Motor neuron (in vitro differentiated cells): Measurements from ENCODE around the gene SELENOH. TPM values are rescaled to one million over a fixed set of nuclear protein-coding genes. Genes with fewer than 3 reads are reported as not detected.

ENCODE experiments used
- ATAC-seq, 8 experiments: fragments of 200-7000 bp; cut with Tn5 transposase; replicated peaks in 6 of 8; 2 replicates each; pipeline ENCODE4 v1.8.0; 2021; ENCODE audit warnings: mild to moderate bottlenecking in 8 of 8, moderate library complexity in 8 of 8
- H3K27ac ChIP-seq, 2 donors: fragments of 250-450 bp; sonication (Bioruptor Pico); 2 replicates each; pipeline ENCODE4 v1.9.0; 2021; ENCODE audit warnings: antibody characterized with exemption in 2 of 2, mild to moderate bottlenecking in 2 of 2, moderate library complexity in 1 of 2
- H3K4me1 ChIP-seq, 2 donors: fragments of 250-450 bp; sonication (Bioruptor Pico); replicated peaks in 1 of 2; 2 replicates each; pipeline ENCODE4 v1.6.1; 2021; ENCODE audit warnings: antibody characterized with exemption in 2 of 2, mild to moderate bottlenecking in 2 of 2, moderate library complexity in 1 of 2
- H3K4me3 ChIP-seq, 5 donors: fragments of 250-450 bp; sonication (Bioruptor Pico); 2 replicates each; pipeline ENCODE4 v1.9.0; 2021; ENCODE audit warnings: antibody characterized with exemption in 5 of 5, mild to moderate bottlenecking in 5 of 5, moderate library complexity in 4 of 5
- WGBS, 10 experiments: fragments of 450-650 bp; shearing (Covaris generic); methylation state at CpG; one replicate each; pipeline ENCODE4 v1.0.0; 2022; 5-methylcytosine and 5-hydroxymethylcytosine counted together
- in situ Hi-C, 9 experiments: fragments of 400-800 bp; cut with MboI; loops; one replicate each; pipeline ENCODE4 v1.15.0; 2021; ENCODE audit warnings: low sequenced_read_pairs in 9 of 9, low pct_unique_long_range_greater_than_20kb in 2 of 9; ENCODE audit not compliant: unreplicated experiment in 9 of 9
- total RNA-seq, 8 experiments: library from RNA; unstranded; fragments of 300-600 nt; gene quantifications; 2 replicates each; pipeline versions ENCODE4 v1.2.3 to v1.2.4, GENCODE V29; 2022

Gene SELENOH
- total RNA-seq, 8 experiments from 2014 or later: 113 to 203 (median 149) TPM

GRCh38 chr11:57776031-57776521 is 34.8 kb downstream of the SELENOH start:
- H3K4me1 ChIP-seq: peaks cover 46% of the 10 kb centered on the region in 2 donors
- no peak overlapping the region for H3K4me3 ChIP-seq
- H3K27ac ChIP-seq: peak overlapping the region in 1 of 2 donors; percentile 68
- in situ Hi-C loops: no loop called here
- peak in 2 of 8 experiments; percentile 3 to 6 for ATAC-seq
- 20 to 100% (median 75%) methylated on average over 1 to 2 of the region's 3 CpGs; no CpG with 5 or more reads in 3 of the 10 experiments for WGBS, 10 experiments

GRCh38 chr11:57776577-57777210 is 35.4 kb downstream of the SELENOH start:
- WGBS, 10 experiments: 0 to 80% (median 60%) methylated on average over 1 to 2 of the region's 2 CpGs; no CpG with 5 or more reads in 3 of the 10 experiments
- Histone ChIP-seq H3K4me1 (peaks cover 46 to 51% of the 10 kb centered on the region in 2 donors), H3K4me3 (no peak overlapping the region), H3K27ac (no peak overlapping the region)
- no peak for ATAC-seq
- in situ Hi-C loops: no loop called here

GRCh38 chr11:57777969-57778317 is 36.7 kb downstream of the SELENOH start:
- in situ Hi-C loops: no loop called here
- Histone ChIP-seq H3K4me3 (peak overlapping the region in 1 of 5 donors; percentile 2), H3K4me1 (peaks cover 46 to 52% of the 10 kb centered on the region in 2 donors), H3K27ac (peak overlapping the region; percentile 47 to 64)
- peak; percentile 6 to 27 (median 17) for ATAC-seq
- 6 to 16% (median 11%) methylated on average over 2 to 3 of the region's 3 CpGs; no CpG with 5 or more reads in 5 of the 10 experiments for WGBS, 10 experiments

- peak overlapping the region in 2 of 5 donors; percentile 2 to 8 for H3K4me3 ChIP-seq
Observed at GRCh38 chr11:57778318-57779037, 37.2 kb downstream of the SELENOH start.

GRCh38 chr11:57779276-57779675 is 38.0 kb downstream of the SELENOH start:
- in situ Hi-C loops: no loop called here
- H3K4me3 ChIP-seq: no peak overlapping the region
- peak in 4 of 8 experiments; percentile 5 to 46 (median 12) for ATAC-seq
- H3K4me1 ChIP-seq: peaks cover 46 to 52% of the 10 kb centered on the region in 2 donors
- peak overlapping the region; percentile 47 to 54 for H3K27ac ChIP-seq
- 0 to 80% (median 63%) methylated on average over 1 of the region's 1 CpG; no CpG with 5 or more reads in 4 of the 10 experiments for WGBS, 10 experiments

More at GRCh38 chr11:57778318-57779037, 37.2 kb downstream of the SELENOH start:
- Histone ChIP-seq H3K27ac (peak overlapping the region; percentile 47 to 64), H3K4me1 (peaks cover 46 to 52% of the 10 kb centered on the region in 2 donors)
- peak; percentile 72 to 96 (median 94) for ATAC-seq
- WGBS, 10 experiments: 0 to 20% (median 2%) methylated on average over 1 to 5 of the region's 6 CpGs; no CpG with 5 or more reads in 2 of the 10 experiments
- in situ Hi-C loops: no loop called here

- H3K4me1 ChIP-seq: peaks cover 29 to 33% of the 10 kb centered on the region in 2 donors
- WGBS, 10 experiments: 63 to 100% (median 95%) methylated on average over 1 to 3 of the region's 3 CpGs
- no peak for ATAC-seq
- H3K27ac ChIP-seq: no peak overlapping the region
- H3K4me3 ChIP-seq: no peak overlapping the region
- in situ Hi-C loops: no loop called here
Observed at GRCh38 chr11:57781529-57781943, 40.2 kb downstream of the SELENOH start.

GRCh38 chr11:57785072-57785471 is 43.8 kb downstream of the SELENOH start:
- H3K4me1 ChIP-seq: peaks cover 0 to 8% of the 10 kb centered on the region in 2 donors
- WGBS, 10 experiments: 82 to 100% (median 100%) methylated on average over 1 to 2 of the region's 2 CpGs; no CpG with 5 or more reads in 3 of the 10 experiments
- H3K4me3 ChIP-seq: no peak overlapping the region
- in situ Hi-C loops: no loop called here
- no peak for ATAC-seq
- H3K27ac ChIP-seq: no peak overlapping the region

GRCh38 chr11:57786436-57786835 is 45.1 kb downstream of the SELENOH start:
- Histone ChIP-seq H3K4me1 (peaks cover 0 to 6% of the 10 kb centered on the region in 2 donors), H3K27ac (no peak overlapping the region), H3K4me3 (no peak overlapping the region)
- 71 to 100% (median 88%) methylated on average over 1 to 4 of the region's 4 CpGs; no CpG with 5 or more reads in 1 of the 10 experiments for WGBS, 10 experiments
- in situ Hi-C loops: no loop called here
- peak in 2 of 8 experiments; percentile 21 to 39 for ATAC-seq

GRCh38 chr11:57787006-57787604 is 45.8 kb downstream of the SELENOH start:
- peak in 1 of 8 experiments; percentile 19 for ATAC-seq
- no peak overlapping the region for H3K4me3 ChIP-seq
- peaks cover 0 to 3% of the 10 kb centered on the region in 2 donors for H3K4me1 ChIP-seq
- no peak overlapping the region for H3K27ac ChIP-seq
- in situ Hi-C loops: no loop called here
- WGBS, 10 experiments: 57 to 100% (median 84%) methylated on average over 1 to 4 of the region's 4 CpGs; no CpG with 5 or more reads in 1 of the 10 experiments

- Histone ChIP-seq H3K27ac (peak overlapping the region in 1 of 2 donors; percentile 20), H3K4me1 (peaks cover 0 to 3% of the 10 kb centered on the region in 2 donors), H3K4me3 (no peak overlapping the region)
- ATAC-seq: peak in 4 of 8 experiments; percentile 17 to 30 (median 24)
- WGBS, 10 experiments: 14 to 91% (median 75%) methylated on average over 1 to 5 of the region's 6 CpGs; no CpG with 5 or more reads in 1 of the 10 experiments
- in situ Hi-C loops: no loop called here
Observed at GRCh38 chr11:57787920-57788702, 46.8 kb downstream of the SELENOH start.

- peaks cover 0 to 3% of the 10 kb centered on the region in 2 donors for H3K4me1 ChIP-seq
- no peak overlapping the region for H3K4me3 ChIP-seq
- in situ Hi-C loops: no loop called here
- ATAC-seq: no peak
- no peak overlapping the region for H3K27ac ChIP-seq
Observed at GRCh38 chr11:57788703-57789088, 47.4 kb downstream of the SELENOH start.

- no peak overlapping the region for H3K27ac ChIP-seq
Observed at GRCh38 chr11:57791321-57792059, 50.2 kb downstream of the SELENOH start.

More at GRCh38 chr11:57791321-57792059, 50.2 kb downstream of the SELENOH start:
- 50 to 100% (median 91%) methylated on average over 1 to 11 of the region's 22 CpGs; no CpG with 5 or more reads in 3 of the 10 experiments for WGBS, 10 experiments
- in situ Hi-C loops: no loop called here
- H3K4me3 ChIP-seq: no peak overlapping the region
- no peak for ATAC-seq
- H3K4me1 ChIP-seq: peaks cover 0 to 3% of the 10 kb centered on the region in 2 donors
